ENCODE measurements around the gene MLLT3.
"Not testable (repeated sequence)": the region's sequence is repeated elsewhere in the genome, so short reads cannot be mapped to it uniquely, and the experiment has no call there.

The MLLT3 gene

DNA sequence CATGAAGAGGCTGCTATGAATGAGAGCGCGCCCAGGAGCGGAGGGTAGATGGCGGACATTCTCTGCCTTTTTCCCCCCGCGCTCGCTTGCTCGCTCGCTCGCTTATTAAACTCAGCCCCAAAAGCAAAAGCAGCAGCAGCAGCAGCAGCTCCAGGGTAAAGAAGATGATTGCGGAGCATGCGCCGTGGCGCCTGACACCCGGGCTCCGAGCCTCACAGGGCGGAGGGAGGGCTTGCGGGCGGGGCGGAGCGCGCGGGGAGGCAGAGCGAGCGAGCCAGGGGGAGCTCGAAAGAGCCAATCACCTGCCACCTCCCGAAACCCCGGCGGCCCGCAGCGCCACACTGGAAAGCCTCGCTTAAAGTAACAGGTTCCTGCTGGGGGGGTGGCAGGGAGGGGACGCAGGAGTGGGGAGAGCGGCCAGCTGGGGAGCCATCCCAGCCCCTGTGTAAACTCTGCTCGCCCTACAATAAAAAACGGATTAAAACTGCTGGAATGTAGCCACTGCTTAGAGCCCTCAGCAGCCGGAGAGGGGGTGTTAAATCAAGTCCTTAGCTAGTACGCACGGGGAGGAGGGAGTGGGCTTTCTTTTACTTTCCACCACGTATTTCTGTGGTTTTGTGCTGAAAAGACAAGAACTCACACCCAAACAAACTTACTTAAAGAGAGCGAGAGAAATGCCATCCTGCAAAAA, at the start of gene MLLT3:
TSS of gene MLLT3 (minus strand) at position 170 of the 691 bp plus-strand sequence.
- DNase-seq: peak; percentile 77

- no peak for DNase-seq
These were observed 49.3 kb upstream of the MLLT3 start for GRCh38 chr9:20671635-20672034.

- no peak for DNase-seq
These were observed 48.1 kb upstream of the MLLT3 start for GRCh38 chr9:20670395-20670794.

- no peak for DNase-seq
These were observed 42.2 kb upstream of the MLLT3 start for GRCh38 chr9:20664501-20664900.

DNA sequence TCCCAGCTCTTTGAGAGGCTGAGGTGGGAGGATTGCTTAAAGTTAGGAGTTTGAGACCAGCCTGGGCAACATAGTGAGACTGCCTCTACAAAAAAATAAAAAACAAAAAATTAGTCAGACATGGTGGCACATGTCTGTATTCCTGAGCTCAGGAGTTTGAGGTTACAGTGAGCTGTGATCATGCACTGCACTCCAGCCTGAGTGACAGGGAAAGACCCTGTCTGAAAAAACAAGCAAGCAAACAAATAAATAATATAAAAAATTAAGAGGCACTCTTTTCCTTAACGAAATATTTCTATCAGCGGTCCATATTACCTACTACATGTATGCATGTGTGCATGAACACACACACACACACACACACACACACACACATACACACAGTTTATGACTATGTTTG, 40.8 kb upstream of the MLLT3 start:
- no peak for DNase-seq

- DNase-seq: no peak
These were observed 39.9 kb upstream of the MLLT3 start for GRCh38 chr9:20662156-20662555.

- no peak for DNase-seq
These were observed 37.2 kb upstream of the MLLT3 start for GRCh38 chr9:20659474-20659967.

GRCh38 chr9:20658677-20659473, 36.6 kb upstream of the MLLT3 start:
- DNase-seq: no peak

- not testable (repeated sequence) for DNase-seq
These were observed 36.0 kb upstream of the MLLT3 start for GRCh38 chr9:20658246-20658667.

GRCh38 chr9:20651939-20652338, 29.6 kb upstream of the MLLT3 start:
- no peak for DNase-seq

GRCh38 chr9:20650750-20651299, 28.5 kb upstream of the MLLT3 start:
- DNase-seq: no peak

DNA sequence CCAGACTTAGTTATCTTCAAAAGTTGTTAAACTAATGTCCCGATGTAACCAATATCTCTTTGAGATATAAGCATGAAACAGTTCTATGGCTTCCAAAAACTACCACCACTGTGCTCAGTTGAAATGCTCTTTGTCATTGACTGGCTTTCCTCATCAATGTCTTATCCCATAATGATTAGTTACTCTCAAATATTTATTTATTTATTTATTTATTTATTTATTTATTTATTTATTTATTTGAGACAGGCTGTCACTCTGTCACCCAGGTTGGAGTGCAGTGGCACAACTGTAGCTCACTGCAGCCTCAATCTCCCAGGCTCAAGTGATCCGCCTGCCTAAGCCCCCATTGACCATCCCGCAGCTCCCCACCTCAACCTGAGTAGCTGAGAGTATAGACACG, 28.0 kb upstream of the MLLT3 start:
- no peak for DNase-seq

GRCh38 chr9:20649381-20649780, 27.1 kb upstream of the MLLT3 start:
- DNase-seq: peak; percentile 6

DNA sequence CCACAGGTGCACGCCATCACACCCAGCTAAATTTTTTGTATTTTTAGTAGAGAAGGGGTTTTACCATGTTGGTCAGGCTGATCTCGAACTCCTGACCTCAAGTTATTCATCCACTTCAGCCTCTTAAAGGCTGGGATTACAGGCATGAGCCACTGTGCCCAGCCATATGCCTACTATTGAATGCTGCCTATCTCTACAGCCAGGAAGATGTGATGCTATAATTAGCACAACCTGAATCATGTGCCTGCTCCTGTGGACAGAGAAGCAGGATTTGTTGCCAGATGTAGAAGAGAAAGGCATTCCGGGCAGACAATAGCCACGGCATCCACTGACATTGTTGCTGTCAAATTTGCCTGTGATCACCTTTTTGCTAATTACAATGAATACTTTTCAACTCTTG, 24.4 kb upstream of the MLLT3 start:
- no peak for DNase-seq

- DNase-seq: no peak
These were observed 21.4 kb upstream of the MLLT3 start for GRCh38 chr9:20643660-20644059.

DNA sequence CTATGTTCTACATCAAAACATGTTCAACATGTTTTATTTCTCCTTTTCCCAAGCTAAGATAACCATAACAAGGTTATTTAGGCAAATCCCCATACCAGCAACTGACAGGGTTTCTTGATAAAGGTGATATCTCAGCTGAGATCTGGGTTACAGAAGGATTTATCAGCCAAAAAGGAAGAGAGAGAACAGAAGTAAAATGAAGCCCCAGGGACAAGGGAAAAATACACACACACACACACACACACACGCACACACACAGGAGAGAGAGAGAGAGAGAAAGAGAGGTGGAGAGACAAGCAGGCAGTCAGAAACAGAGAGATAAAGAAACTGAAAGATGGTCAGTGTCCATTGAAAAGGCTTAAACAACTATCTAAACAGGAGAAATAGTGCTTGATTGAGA, 19.7 kb upstream of the MLLT3 start:
- DNase-seq: no peak

GRCh38 chr9:20640331-20641187, 18.3 kb upstream of the MLLT3 start:
- peak; percentile 93 for DNase-seq

GRCh38 chr9:20636888-20637440, 14.7 kb upstream of the MLLT3 start:
- DNase-seq: no peak

DNA sequence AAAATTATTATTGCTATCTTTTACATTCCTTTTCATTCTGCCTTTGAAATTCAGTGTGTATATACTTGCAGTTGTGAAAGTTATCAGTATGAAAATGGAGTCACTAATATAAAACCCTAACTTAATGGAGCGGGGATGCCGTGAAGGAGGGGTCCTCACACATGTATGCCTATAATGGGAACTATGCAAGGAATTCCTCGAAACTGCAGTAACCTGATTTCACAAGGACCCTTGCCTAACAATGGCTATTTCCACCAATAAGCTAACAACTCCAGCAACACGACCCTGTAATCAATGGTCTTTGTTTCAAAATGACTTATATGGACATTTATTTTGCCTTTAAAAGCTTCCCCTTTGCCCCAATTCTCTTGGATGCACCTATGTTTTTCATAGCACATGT, 12.6 kb upstream of the MLLT3 start:
- no peak for DNase-seq

- no peak for DNase-seq
These were observed 10.4 kb upstream of the MLLT3 start for GRCh38 chr9:20632705-20633104.

DNA sequence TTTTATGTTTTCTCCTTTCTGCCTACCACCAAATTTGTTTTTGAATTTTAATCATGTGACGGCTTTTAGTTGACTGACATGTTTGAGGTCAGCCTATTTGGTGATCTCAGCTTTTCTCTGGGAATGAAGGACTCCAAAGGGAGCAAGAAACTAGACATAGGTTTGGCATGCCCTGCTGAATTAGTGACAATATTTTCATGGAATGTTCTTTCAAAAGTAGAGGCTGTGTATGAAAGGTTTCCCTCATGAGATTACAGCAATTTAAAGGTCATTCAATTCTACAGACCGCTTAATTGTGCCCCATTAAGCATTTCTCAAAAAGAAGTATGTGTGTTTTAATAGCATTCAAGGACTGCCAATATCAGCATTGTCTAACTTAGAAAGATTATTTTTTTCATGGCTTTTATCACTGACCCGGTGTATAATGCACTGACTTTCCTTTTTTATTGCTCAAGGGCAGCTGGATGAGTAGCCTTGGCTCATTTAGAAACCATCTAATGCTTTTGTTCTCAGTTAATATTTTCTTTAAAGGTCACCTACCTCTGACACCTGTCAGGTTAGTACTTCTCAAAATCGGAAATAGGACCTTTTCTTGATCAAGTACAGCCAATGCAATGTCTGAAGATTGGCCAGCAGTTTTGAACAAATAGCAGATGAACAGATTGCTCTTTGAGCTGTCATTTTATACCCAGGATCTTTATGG, 8.1 kb upstream of the MLLT3 start:
- no peak for DNase-seq

DNA sequence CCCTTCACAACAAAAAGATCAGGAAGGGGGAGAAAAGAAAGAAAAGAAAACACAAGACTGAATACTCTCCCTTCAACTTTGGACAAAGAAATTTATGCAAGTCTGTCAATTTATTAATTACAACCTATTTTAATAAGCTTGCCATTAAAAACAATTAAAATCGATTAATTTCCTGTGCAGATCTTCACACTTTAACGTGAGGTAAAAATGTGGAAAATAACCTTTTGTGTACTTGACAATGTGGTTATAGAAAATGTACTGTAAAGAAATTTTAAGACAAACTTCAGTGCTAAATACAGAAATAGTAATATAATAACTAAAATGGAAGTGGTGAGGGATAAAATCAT, 2.7 kb upstream of the MLLT3 start:
- DNase-seq: no peak

All from NCI-H1694 treated with DMSO at 0.1 percent for 48 hours (cell line).